GM12872 (cell line): ENCODE data around the gene ADAMTS12.

Source experiments
- TF ChIP-seq, protein P1 (sequence below): IDR thresholded peaks from 3 replicates; pipeline ENCODE4 v1.5.1; 2011; ENCODE audit warnings: low read depth, mild to moderate bottlenecking, low read length, moderate library complexity; ENCODE audit not compliant: insufficient read depth

Gene ADAMTS12

DNA sequence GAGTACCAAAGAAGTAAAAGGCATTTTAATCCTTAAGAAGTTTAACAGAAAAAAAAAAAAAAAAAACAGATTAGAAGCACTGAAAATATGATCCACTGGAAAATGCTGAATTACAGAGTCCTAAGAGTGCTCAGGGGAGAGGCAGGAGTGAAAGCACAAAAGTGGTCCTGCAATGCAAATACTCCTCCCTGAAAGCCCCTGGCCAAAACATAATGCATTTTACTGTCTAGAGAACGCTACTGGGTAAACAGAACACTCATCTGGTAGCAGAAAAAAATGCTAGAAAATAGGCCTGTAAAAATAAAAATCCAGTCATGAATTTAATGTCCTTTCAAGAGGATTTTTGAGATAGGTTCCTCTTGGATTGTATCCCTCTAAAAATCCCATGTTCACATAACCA, 81.9 kb downstream of the ADAMTS12 start:
- TF ChIP-seq, protein P1, sequence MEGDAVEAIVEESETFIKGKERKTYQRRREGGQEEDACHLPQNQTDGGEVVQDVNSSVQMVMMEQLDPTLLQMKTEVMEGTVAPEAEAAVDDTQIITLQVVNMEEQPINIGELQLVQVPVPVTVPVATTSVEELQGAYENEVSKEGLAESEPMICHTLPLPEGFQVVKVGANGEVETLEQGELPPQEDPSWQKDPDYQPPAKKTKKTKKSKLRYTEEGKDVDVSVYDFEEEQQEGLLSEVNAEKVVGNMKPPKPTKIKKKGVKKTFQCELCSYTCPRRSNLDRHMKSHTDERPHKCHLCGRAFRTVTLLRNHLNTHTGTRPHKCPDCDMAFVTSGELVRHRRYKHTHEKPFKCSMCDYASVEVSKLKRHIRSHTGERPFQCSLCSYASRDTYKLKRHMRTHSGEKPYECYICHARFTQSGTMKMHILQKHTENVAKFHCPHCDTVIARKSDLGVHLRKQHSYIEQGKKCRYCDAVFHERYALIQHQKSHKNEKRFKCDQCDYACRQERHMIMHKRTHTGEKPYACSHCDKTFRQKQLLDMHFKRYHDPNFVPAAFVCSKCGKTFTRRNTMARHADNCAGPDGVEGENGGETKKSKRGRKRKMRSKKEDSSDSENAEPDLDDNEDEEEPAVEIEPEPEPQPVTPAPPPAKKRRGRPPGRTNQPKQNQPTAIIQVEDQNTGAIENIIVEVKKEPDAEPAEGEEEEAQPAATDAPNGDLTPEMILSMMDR, result no peak

- TF ChIP-seq, protein P1, result no peak
Observed at GRCh38 chr5:33808699-33809098, 83.1 kb downstream of the ADAMTS12 start.

DNA sequence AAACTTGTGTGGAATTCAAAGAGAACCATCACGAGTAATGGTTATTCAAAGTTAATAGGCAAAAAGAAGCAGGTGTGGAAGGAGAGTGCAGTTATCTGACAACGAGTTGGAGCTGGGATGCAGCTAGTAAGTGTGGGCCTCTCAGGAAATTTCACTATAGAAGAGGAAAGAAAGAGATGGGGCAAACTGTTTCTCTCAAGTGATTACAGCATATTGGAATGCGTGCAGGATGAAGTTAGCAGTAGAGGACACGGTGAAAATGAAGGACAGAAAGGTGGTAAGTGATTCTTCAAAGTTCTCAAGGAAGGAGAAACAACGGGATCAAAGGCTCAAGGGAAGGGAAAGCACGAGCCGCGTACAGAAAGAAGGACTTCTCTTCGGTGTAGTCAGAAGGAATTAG, 84.0 kb downstream of the ADAMTS12 start:
- TF ChIP-seq, protein P1, result no peak

- TF ChIP-seq, protein P1, result no peak
Observed at GRCh38 chr5:33806738-33807442, 84.9 kb downstream of the ADAMTS12 start.

- TF ChIP-seq, protein P1, result no peak
Observed at GRCh38 chr5:33801292-33801691, 90.5 kb downstream of the ADAMTS12 start.

DNA sequence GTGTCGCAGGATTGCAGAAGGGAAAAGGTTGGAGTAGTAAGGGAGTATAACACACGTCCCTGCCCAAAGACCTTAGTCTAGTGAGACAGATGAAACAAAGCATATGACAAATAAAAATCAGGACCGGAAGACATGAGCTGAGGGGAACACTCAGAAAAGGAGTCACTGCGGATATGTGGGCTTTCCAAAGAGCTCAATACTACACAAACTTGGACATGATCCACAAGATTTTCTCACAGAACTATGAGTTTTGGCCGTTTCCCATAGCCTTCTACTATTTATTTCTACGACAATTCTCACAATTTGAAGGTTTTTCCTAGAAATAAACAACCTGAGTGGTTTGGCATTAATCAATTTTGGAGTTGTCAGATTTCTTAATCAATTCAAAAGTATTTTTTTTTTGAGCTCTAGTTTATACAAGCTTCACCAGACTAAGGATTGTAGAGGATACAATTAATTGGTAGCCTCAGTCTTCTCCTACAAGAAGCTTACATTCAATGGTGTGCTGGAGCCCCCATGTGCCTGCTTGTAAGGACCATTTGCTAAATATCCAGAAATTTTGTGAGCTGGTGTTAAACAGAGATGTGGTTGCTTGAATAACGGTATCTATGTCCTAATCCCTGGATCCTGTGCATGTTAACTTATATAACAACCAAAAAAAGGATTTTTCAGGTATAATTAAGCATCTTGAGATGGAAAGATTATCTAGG, 91.4 kb downstream of the ADAMTS12 start:
- TF ChIP-seq, protein P1, result no peak

GRCh38 chr5:33795496-33795895, 96.3 kb downstream of the ADAMTS12 start:
- TF ChIP-seq, protein P1, result no peak
